ENCODE results near the gene PPP2R3A. TPM values are rescaled to one million over a fixed set of nuclear protein-coding genes. Genes with fewer than 3 reads are reported as not detected.

Gene PPP2R3A
- total and polyA plus RNA-seq, 2 of the 4 experiments (the other 2 are of a cell fraction): 11.3 to 37.3 TPM

DNA sequence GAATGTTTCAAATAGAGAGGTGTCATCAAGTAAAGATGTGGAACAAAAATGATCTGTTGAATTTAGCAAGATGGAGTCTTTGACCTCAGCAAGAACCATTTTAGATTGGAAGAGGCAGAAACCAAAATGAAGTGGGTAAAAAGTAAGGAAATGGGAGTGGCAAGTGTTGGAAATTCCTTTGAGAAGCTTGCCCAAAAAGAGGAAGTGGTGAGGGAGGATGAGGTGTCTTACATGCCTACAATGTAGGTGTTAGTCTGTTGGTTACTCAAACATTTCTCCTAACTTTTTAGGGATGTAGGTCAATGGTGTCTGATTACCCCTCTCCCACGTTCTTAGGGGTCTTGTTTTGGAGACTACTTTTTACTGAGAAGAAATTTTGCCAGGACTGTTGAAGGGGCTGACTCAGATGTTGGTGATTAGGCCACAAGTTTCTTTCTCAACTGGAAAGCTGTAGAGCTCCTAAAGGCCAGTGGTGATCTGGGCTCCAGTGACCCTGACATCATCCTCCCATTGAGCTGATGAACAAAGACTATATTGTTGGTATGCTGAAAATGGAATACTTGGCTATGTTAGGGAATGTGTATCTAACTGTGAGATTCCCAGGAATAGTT is 5.1 kb downstream of the PPP2R3A start:
- Histone ChIP-seq H3K36me3 (ENCODE audit: control insufficient read depth, insufficient read depth, low read length) (no peaks in the 10 kb centered on the region), H3K27me3 (ENCODE audit: control insufficient read depth, insufficient read depth, low read length) (no peaks in the 10 kb centered on the region), H3K4ac (ENCODE audit: low read depth, low read length) (peak overlapping the region; percentile 19; the same call in 1 of the 2 replicates), H2BK120ac (ENCODE audit: low read depth, low read length) (peak overlapping the region; percentile 39; the same call in 1 of the 2 replicates), H3K4me2 (ENCODE audit: low read depth, low read length) (no peak overlapping the region; the same call in 1 of the 2 replicates), H3K14ac (replicated peaks; ENCODE audit: low read depth, low read length) (peak overlapping the region; percentile 63), H2BK20ac (ENCODE audit: low read depth, low read length) (peak overlapping the region; percentile 33; the same call in 1 of the 2 replicates), H3K9me1 (ENCODE audit: insufficient read depth, low read length) (peaks cover 9% of the 10 kb centered on the region), H3K79me1 (ENCODE audit: low read depth in 1 of 2, low read length in 2 of 2) (peaks cover 36 to 61% of the 10 kb centered on the region in 2 experiments), H2AK5ac (ENCODE audit: low read depth, low read length) (peak overlapping the region; percentile 8; the same call in 1 of the 2 replicates), H4K91ac (ENCODE audit: insufficient read depth, low read depth, low read length) (no peak overlapping the region), H3K56ac (ENCODE audit: extremely low read depth, insufficient read depth, low read length) (no peak overlapping the region), H2BK15ac (ENCODE audit: low read depth, low read length) (0 out of 3 replicates have a peak overlapping the region, but pooled peaks have one; percentile 76), H3K4me1 (ENCODE audit: control insufficient read depth, insufficient read depth, low read length) (peaks cover 20% of the 10 kb centered on the region), H2BK5ac (ENCODE audit: low read depth, low read length, poor library complexity, severe bottlenecking) (peak overlapping the region; percentile 76), H3K18ac (ENCODE audit: low read depth, low read length) (no peak overlapping the region), H3K27ac (ENCODE audit: insufficient read depth, low read length) (no peak overlapping the region), H4K8ac (ENCODE audit: low read depth in 2 of 2, low read length in 2 of 2) (no peak overlapping the region), H4K5ac (ENCODE audit: low read depth, low read length) (peak overlapping the region; percentile 38; the same call in 1 of the 2 replicates), H4K20me1 (ENCODE audit: insufficient read depth, low read length) (peaks cover 9% of the 10 kb centered on the region; the same call in 1 of the 2 replicates), H3K23ac (ENCODE audit: low read depth, low read length) (peak overlapping the region; percentile 40; the same call in 1 of the 2 replicates), H3K9me3 (ENCODE audit: control insufficient read depth, insufficient read depth, low read length) (no peaks in the 10 kb centered on the region), H3K4me3 (ENCODE audit: insufficient read depth, low read depth, low read length) (no peak overlapping the region), H2AFZ (replicated peaks; ENCODE audit: low read length, poor library complexity) (no peak overlapping the region), H2AK9ac (replicated peaks; ENCODE audit: low read depth, low read length, poor library complexity) (no peak overlapping the region), H3K9ac (ENCODE audit: low read depth, low read length) (no peak overlapping the region)
- WGBS, 2 experiments (ENCODE audit: extremely low coverage in 2 of 2, insufficient read length in 1 of 2): no CpG with 5 or more reads among the region's 1 CpG
- intact Hi-C loops (cut with micrococcal nuclease): no loop called here
- CTCF ChIA-PET: interaction anchor here (0.6 to 1.5 kb wide), 3 partner anchors 72 to 1730 kb away, joined by 3 read pairs; no protein-coding TSS in a partner anchor
- POLR2A ChIA-PET (ENCODE audit: unreplicated experiment): no interaction called here
- ATAC-seq (ENCODE audit: low read depth) (no peak), DNase-seq (peak; percentile 44)
- dilution Hi-C loops (cut with HindIII; ENCODE audit: low sequenced_read_pairs, unreplicated experiment): no loop called here
- in situ Hi-C loops (cut with MboI; ENCODE audit: low sequenced_read_pairs): no loop called here
- BruUV-seq (replicated peaks): no TSS peak
- no peak for TF ChIP-seq RAD21 (IDR thresholded peaks at IDR 0.05; ENCODE audit: low read length)
- TF ChIP-seq RCOR1 (IDR thresholded peaks at IDR 0.05; ENCODE audit: insufficient replicate concordance, low read length): no peak
- TF ChIP-seq CHD1 (IDR thresholded peaks at IDR 0.05; ENCODE audit: low read depth, low read length): no peak
- TF ChIP-seq POLR2A (IDR thresholded peaks at IDR 0.05; ENCODE audit: low read depth, low read length): no peak
- no peak for TF ChIP-seq ELK1 (IDR thresholded peaks at IDR 0.05; ENCODE audit: borderline replicate concordance, low read depth, low read length)
- no peak for TF ChIP-seq NFE2L2 (IDR thresholded peaks at IDR 0.05; ENCODE audit: low read depth, low read length)
- no peak for TF ChIP-seq MAFK (IDR thresholded peaks at IDR 0.05; ENCODE audit: low read depth, low read length)
- no peak for TF ChIP-seq CEBPB (IDR thresholded peaks at IDR 0.05; ENCODE audit: low read depth, low read length)
- no peak for TF ChIP-seq USF2 (IDR thresholded peaks at IDR 0.05; ENCODE audit: low read depth, low read length)
- TF ChIP-seq RFX5 (IDR thresholded peaks at IDR 0.05; ENCODE audit: low read depth, low read length): no peak
- no peak for TF ChIP-seq MAZ (IDR thresholded peaks at IDR 0.05; ENCODE audit: borderline replicate concordance, low read depth, low read length)
- no peak for TF ChIP-seq BHLHE40 (IDR thresholded peaks at IDR 0.05; ENCODE audit: low read depth, low read length)
- no peak for TF ChIP-seq CTCF (conservative IDR thresholded peaks at IDR 0.05; ENCODE audit: low read depth, low read length)
- no peak for TF ChIP-seq SMC3 (IDR thresholded peaks at IDR 0.05; ENCODE audit: low read depth, low read length)
- no peak for TF ChIP-seq MXI1 (IDR thresholded peaks at IDR 0.05; ENCODE audit: borderline replicate concordance, low read depth, low read length)
